ENCODE data around the gene SREK1. TPM values are rescaled to one million over a fixed set of nuclear protein-coding genes. Genes with fewer than 3 reads are reported as not detected.
"Not testable (repeated sequence)": the region's sequence is repeated elsewhere in the genome, so short reads cannot be mapped to it uniquely, and the experiment has no call there.

Gene SREK1
- total RNA-seq, 1 donor from 2014 or later, result 27.5 TPM

DNA sequence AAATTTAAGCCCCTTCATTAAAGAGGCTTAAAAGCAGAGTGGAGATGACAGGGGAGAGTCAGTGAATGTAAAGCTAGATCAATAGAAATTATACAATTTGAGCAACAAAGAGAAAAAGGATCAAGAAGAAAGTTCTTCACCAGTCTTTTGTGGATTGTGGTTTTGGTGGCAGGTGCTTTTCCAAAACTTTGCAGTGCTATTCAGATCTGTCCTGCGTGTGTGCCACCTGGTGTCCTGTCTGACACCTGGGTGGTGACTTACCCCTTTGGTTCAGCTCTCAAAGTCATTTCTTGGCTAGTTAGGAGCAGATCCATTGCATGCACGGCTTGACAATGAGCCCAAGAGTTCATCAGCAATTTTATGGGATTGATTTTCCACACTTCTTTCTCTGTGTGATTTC, 69.4 kb downstream of the SREK1 start:
- no peak overlapping the region for H3K4me3 ChIP-seq (ENCODE audit: low read depth, low read length)
- TF ChIP-seq, protein P1, sequence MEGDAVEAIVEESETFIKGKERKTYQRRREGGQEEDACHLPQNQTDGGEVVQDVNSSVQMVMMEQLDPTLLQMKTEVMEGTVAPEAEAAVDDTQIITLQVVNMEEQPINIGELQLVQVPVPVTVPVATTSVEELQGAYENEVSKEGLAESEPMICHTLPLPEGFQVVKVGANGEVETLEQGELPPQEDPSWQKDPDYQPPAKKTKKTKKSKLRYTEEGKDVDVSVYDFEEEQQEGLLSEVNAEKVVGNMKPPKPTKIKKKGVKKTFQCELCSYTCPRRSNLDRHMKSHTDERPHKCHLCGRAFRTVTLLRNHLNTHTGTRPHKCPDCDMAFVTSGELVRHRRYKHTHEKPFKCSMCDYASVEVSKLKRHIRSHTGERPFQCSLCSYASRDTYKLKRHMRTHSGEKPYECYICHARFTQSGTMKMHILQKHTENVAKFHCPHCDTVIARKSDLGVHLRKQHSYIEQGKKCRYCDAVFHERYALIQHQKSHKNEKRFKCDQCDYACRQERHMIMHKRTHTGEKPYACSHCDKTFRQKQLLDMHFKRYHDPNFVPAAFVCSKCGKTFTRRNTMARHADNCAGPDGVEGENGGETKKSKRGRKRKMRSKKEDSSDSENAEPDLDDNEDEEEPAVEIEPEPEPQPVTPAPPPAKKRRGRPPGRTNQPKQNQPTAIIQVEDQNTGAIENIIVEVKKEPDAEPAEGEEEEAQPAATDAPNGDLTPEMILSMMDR (conservative IDR thresholded peaks at IDR 0.05; ENCODE audit: low read depth, low read length), result no peak
- no peak for DNase-seq (ENCODE audit: low read depth)

DNA sequence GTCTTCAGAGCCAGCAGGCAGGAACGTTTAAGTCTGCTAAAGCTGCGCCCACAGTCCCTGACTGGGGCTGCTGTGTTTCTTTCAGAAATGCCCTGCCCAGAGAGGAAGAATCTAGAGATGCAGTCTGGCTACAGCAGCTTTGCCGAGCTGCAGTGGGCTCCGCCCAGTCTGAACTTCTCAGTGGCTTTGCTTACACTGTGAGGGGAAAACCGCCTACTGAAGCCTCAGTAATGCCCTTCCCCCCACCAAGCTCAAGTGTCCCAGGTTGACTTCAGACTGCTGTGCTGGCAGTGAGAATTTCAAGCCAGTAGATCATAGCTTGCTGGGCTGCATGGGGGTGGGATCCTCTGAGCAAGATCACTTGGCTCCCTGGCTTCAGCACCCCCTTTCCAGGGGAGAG, 78.4 kb downstream of the SREK1 start:
- DNase-seq (ENCODE audit: low read depth), result no peak
- TF ChIP-seq, protein P1 (conservative IDR thresholded peaks at IDR 0.05; ENCODE audit: low read depth, low read length), result no peak
- no peak overlapping the region for H3K4me3 ChIP-seq (ENCODE audit: low read depth, low read length)

DNA sequence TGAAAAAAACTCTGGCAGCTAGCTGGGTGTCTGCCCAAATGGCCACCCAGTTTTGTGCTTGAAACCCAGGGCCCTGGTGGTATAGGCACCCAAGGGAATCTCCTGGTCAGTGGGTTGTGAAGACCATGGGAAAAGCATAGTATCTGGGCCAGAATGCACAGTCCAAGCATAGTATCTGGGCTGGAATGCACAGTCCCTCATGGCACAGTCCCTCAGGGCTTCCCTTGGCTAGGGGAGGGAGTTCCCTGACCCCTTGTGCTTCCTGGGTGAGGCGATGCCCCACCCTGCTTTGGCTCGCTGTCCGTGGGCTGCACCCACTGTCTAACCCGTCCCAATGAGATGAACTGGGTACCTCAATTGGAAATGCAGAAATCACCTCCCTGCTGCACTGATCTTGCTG, 78.8 kb downstream of the SREK1 start:
- H3K4me3 ChIP-seq (ENCODE audit: low read depth, low read length); DNase-seq (ENCODE audit: low read depth): not testable (repeated sequence)

DNA sequence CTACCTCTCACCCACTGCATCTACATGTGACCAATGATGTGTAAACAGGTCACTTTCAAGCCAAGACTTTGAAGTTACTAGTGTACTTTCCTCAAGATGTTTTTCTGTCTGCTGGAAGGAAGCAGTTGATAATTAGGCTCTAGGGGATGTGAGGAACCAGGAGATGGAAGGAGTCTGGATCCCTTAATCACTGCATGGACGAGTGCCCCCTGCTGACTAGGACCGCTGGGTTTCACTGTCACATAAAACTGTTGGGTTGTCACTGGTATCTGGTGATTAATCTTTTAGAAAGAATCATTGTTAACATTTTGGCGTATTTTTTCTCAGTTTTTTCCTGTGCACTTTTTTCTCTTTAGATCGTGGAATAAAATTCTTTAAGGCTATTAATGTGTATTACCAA, 79.5 kb downstream of the SREK1 start:
- H3K4me3 ChIP-seq (ENCODE audit: low read depth, low read length), result no peak overlapping the region
- TF ChIP-seq, protein P1 (conservative IDR thresholded peaks at IDR 0.05; ENCODE audit: low read depth, low read length), result peak; percentile 49
- DNase-seq (ENCODE audit: low read depth), result no peak

DNA sequence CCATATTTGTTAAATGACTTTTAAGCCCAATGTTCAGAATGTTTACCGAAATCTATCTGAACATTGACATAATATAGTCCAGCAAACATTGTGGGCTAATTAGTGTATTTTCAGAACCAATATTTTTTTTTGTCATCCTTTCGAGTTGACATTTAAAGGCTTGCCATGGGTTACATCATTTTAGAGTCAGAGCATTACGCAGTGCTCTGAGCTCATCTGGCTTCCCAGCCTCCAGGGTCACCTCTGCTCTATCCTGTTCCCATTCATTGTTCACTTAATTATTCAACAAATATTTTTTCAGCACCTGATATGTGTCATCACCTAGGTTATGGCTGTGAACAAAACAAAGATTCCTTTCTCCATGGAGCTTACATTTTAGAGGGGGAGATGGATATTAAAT, 80.2 kb downstream of the SREK1 start:
- no peak for DNase-seq (ENCODE audit: low read depth)
- TF ChIP-seq, protein P1 (conservative IDR thresholded peaks at IDR 0.05; ENCODE audit: low read depth, low read length), result no peak
- no peak overlapping the region for H3K4me3 ChIP-seq (ENCODE audit: low read depth, low read length)

DNA sequence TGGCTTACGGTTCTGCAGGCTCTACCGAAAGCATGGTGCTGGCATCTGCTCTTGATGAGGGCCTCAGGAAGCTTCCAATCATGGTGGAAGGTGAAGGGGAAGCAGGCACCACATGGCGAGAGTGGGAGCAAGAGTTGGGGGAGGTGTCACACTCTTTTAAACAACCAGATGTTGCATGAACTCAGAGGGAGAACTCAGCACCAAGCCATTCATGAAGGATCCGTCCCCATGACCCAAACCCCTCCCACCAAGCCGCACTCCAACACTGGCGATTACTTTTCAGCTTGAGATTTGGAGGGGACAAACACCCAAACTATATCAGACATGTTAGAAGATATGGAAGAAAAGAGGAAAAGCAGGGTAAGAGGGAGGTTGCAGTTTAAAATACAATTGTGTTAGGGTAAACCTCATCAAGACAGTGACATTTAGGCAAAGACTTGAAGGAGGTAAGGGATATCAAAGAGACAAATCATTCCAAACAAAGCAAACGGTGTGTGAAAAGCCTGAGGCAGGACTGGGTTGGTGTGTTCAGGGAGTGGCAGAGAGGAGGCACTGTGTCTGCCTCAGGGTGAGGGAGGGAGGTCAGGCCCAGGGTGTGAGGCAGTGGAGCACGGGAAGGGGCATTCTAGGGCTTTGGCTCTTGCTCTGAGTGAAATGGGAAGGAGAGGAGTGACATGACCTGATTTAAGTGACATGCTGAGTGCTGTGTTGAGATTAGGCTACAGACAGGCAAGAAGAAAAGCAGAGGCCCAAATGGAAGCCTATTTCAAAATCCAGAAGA, 80.9 kb downstream of the SREK1 start:
- TF ChIP-seq, protein P1 (conservative IDR thresholded peaks at IDR 0.05; ENCODE audit: low read depth, low read length), result no peak
- DNase-seq (ENCODE audit: low read depth), result no peak
- H3K4me3 ChIP-seq (ENCODE audit: low read depth, low read length), result no peak overlapping the region

DNA sequence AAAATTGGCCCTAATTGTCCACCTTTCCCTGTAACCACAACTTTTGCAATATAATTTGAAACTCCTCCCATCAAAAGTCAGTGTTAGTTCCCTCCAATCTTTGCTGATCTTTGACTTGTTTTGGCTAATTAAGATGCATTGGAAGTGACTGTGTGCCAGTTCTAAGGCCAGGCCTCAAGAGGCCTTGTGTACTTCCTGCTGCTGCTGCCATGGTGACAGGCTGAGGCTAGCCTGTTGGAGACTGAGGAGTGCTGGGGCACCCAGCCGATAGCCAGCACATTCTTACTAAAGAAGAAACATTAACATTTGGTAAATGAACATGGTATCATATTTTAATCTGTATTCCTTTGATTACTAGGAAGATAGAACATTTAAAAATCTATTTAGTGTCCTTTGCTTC, 86.5 kb downstream of the SREK1 start:
- DNase-seq (ENCODE audit: low read depth), result no peak
- no peak overlapping the region for H3K4me3 ChIP-seq (ENCODE audit: low read depth, low read length)
- TF ChIP-seq, protein P1 (conservative IDR thresholded peaks at IDR 0.05; ENCODE audit: low read depth, low read length), result no peak

All from epithelial cell of proximal tubule (primary cell).